Neural progenitor cell (in vitro differentiated cells): ENCODE results near the gene RELB. TPM values are rescaled to one million over a fixed set of nuclear protein-coding genes. Genes with fewer than 3 reads are reported as not detected.
"Not testable (repeated sequence)": the region's sequence is repeated elsewhere in the genome, so short reads cannot be mapped to it uniquely, and the experiment has no call there.

Experiments used
- DNase-seq: peaks from one replicate; pipeline ENCODE4 v3.0.0-alpha.2; 2016; ENCODE audit warnings: low spot score
- H2AFZ ChIP-seq: fragments of 200-600 bp; sonication (generic); replicated peaks from 2 replicates; pipeline ENCODE4 v1.6.1; 2016; ENCODE audit warnings: antibody characterized with exemption
- H3F3A ChIP-seq: fragments of 200-600 bp; sonication (generic); 2 replicates; pipeline ENCODE4 v1.6.1; 2016; ENCODE audit warnings: antibody characterized with exemption, low read depth
- H3K27ac ChIP-seq: fragments of 200-600 bp; sonication (generic); 2 replicates; pipeline ENCODE4 v1.5.1; 2016; ENCODE audit warnings: mild to moderate bottlenecking
- H3K27me3 ChIP-seq: fragments of 200-600 bp; sonication (generic); 2 replicates; pipeline ENCODE4 v1.6.1; 2016; ENCODE audit warnings: mild to moderate bottlenecking, moderate library complexity
- H3K36me3 ChIP-seq: fragments of 200-600 bp; sonication (generic); 2 replicates; pipeline ENCODE4 v1.5.1; 2016
- H3K4me1 ChIP-seq: fragments of 200-600 bp; sonication (generic); 2 replicates; pipeline ENCODE4 v1.6.1; 2016; ENCODE audit warnings: mixed run types
- H3K4me2 ChIP-seq: fragments of 200-600 bp; sonication (generic); 2 replicates; pipeline ENCODE4 v1.6.1; 2016
- H3K4me3 ChIP-seq: fragments of 200-600 bp; sonication (generic); 2 replicates; pipeline ENCODE4 v1.5.1; 2016
- H3K79me2 ChIP-seq: fragments of 200-600 bp; sonication (generic); 2 replicates; pipeline ENCODE4 v1.6.1; 2016; ENCODE audit warnings: low read depth
- H3K9ac ChIP-seq: fragments of 200-600 bp; sonication (generic); 2 replicates; pipeline ENCODE4 v1.6.1; 2016
- H3K9me3 ChIP-seq: fragments of 200-600 bp; sonication (generic); 2 replicates; pipeline ENCODE4 v1.5.1; 2016; ENCODE audit warnings: low read depth
- H4K20me1 ChIP-seq: fragments of 200-600 bp; sonication (generic); 2 replicates; pipeline ENCODE4 v1.6.1; 2016; ENCODE audit warnings: low read depth
- H3K27ac Mint-ChIP-seq: 3 replicates; pipeline ENCODE4 v1.8.0; 2021; ENCODE audit warnings: mixed read lengths
- H3K27me3 Mint-ChIP-seq: 2 replicates; pipeline ENCODE4 v1.8.0; 2022; ENCODE audit warnings: low read depth, mild to moderate bottlenecking, inconsistent platforms, moderate library complexity, mixed read lengths; ENCODE audit not compliant: insufficient read depth
- H3K36me3 Mint-ChIP-seq: 3 replicates; pipeline ENCODE4 v1.8.0; 2021; ENCODE audit warnings: mixed read lengths
- H3K4me1 Mint-ChIP-seq: 3 replicates; pipeline ENCODE4 v1.8.0; 2021; ENCODE audit warnings: mixed read lengths
- H3K4me3 Mint-ChIP-seq: 3 replicates; pipeline ENCODE4 v1.8.0; 2021; ENCODE audit warnings: mild to moderate bottlenecking, moderate library complexity, mixed read lengths
- H3K9me3 Mint-ChIP-seq: 3 replicates; pipeline ENCODE4 v1.8.0; 2020; ENCODE audit warnings: mixed read lengths
- EZH2 ChIP-seq: fragments of 200-600 bp; sonication (generic); IDR thresholded peaks from 2 replicates; pipeline ENCODE4 v1.6.1; 2017; ENCODE audit warnings: antibody characterized with exemption, mild to moderate bottlenecking, moderate library complexity
- EZH2phosphoT487 ChIP-seq: fragments of 200-600 bp; sonication (generic); IDR thresholded peaks from 2 replicates; pipeline ENCODE4 v1.6.1; 2017; ENCODE audit warnings: antibody characterized with exemption
- total RNA-seq: library from RNA; depleted of rRNA; stranded (reverse); fragments of >200 nt; gene quantifications from 2 replicates; pipeline ENCODE4 v1.2.3, GENCODE V29; 2015; ENCODE audit warnings: low replicate concordance
- TF ChIP-seq, protein P1 (sequence below): fragments of 200-600 bp; sonication (generic); IDR thresholded peaks from 2 replicates; pipeline ENCODE4 v1.5.1; 2017; ENCODE audit warnings: antibody characterized with exemption, mild to moderate bottlenecking

RELB gene
- total RNA-seq, 1 donor from 2014 or later: 0.43 TPM

DNA sequence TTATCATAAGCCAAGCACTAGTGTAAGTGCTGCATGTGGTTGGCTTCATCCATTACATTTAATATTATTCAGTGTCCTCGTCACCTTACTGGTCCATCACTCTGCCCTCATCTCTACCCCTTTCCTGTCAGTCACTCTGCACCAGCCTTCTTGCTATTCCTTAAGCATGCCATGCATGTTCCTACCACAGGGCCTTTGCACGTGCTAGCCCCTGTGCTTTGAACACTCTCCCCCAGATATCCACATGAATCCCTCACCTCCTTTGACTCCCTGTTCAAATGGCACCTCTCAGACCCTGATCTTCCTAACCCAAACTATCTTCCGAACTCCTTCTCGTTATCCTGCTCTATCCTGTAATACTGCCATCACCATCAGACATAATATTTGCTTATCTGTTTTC, 3.2 kb upstream of the RELB start:
- no peak overlapping the region for H3K4me2 ChIP-seq
- H3K79me2 ChIP-seq: no peaks in the 10 kb centered on the region
- H3F3A ChIP-seq: peaks cover 20% of the 10 kb centered on the region
- H3K4me3 ChIP-seq: no peak overlapping the region
- peaks cover 9% of the 10 kb centered on the region for H4K20me1 ChIP-seq
- H3K36me3 ChIP-seq: no peaks in the 10 kb centered on the region
- H3K9me3 ChIP-seq: no peaks in the 10 kb centered on the region
- peaks cover 11% of the 10 kb centered on the region for H3K27me3 ChIP-seq
- H3K9me3 Mint-ChIP-seq: no peaks in the 10 kb centered on the region
- H3K27ac Mint-ChIP-seq: no peak overlapping the region
- H3K9ac ChIP-seq: no peak overlapping the region
- no peak for TF ChIP-seq EZH2
- no peaks in the 10 kb centered on the region for H3K36me3 Mint-ChIP-seq
- no peaks in the 10 kb centered on the region for H3K4me1 ChIP-seq
- no peak for DNase-seq
- H3K4me3 Mint-ChIP-seq: peak overlapping the region; percentile 0
- H3K4me1 Mint-ChIP-seq: peaks cover 3% of the 10 kb centered on the region
- no peak overlapping the region for H3K27ac ChIP-seq
- no peak overlapping the region for H2AFZ ChIP-seq
- peaks cover 17% of the 10 kb centered on the region for H3K27me3 Mint-ChIP-seq

DNA sequence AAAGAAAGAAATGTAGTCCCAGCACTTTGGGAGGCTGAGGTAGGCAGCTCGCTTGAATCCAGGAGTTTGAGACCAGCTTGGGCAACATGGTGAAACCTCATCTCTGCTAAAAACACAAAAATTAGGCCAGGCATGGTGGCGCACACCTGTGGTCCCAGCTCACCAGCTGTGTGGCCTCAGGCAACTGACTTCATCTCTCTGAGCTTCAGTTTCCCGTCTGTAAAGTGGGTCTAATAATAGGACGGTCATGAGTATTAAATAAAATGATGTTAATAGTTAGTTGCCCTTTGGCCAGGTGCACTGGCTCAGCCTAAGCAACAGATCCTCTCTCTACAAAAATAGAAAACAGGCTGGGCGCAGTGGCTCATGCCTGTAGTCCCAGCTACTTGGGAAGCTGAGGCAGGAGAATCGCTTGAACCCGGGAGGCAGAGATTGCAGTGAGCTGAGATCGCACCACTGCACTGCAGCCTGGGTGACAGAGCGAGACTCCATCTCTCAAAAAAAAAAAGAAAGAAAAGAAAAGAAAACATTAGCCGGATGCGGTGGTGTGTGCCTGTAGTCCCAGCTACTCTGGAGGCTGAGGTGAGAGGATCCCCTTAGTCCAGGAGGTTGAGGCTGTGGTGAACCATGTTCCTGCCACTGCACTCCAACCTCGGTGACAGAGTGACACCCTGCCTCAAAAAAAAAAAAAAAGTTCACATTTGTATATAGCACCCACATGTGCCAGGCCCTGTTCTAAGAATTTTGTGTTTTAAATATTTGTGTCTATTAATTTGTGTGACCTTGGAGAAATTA, 1.9 kb upstream of the RELB start:
- H3K36me3 Mint-ChIP-seq: not testable (repeated sequence)

DNA sequence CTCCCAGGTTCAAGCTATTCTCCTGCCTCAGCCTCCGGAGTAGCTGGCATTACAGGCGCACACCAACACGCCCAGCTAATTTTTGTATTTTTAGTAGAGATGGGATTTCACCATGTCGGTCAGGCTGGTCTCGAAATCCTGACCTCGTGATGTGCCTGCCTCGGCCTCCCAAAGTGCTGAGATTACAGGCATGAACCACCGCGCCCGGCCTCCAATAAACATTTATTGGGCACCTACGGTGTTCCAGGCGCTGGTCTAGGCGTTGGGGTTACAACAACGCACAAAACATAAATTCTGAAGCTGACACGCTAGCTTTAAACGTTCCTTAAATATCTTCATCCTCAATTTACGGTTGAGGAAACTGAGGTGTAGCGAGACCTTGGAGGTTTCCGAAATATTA, 599 bp upstream of the RELB start:
- H3K27me3 ChIP-seq: peaks cover 11% of the 10 kb centered on the region
- peak overlapping the region; percentile 36 for H3K4me2 ChIP-seq
- Mint-ChIP-seq H3K27me3 (peaks cover 19% of the 10 kb centered on the region), H3K4me3 (peak overlapping the region; percentile 75)
- H3K9me3 ChIP-seq, H2AFZ ChIP-seq, H3K36me3 ChIP-seq, DNase-seq, H3K9ac ChIP-seq, H3K4me1 ChIP-seq, H3K9me3 Mint-ChIP-seq, H3K36me3 Mint-ChIP-seq, H3K27ac Mint-ChIP-seq, H4K20me1 ChIP-seq, H3K27ac ChIP-seq, H3K4me3 ChIP-seq, H3K79me2 ChIP-seq, H3K4me1 Mint-ChIP-seq: not testable (repeated sequence)
- peaks cover 20% of the 10 kb centered on the region for H3F3A ChIP-seq

More for the DNA sequence above, 1.9 kb upstream of the RELB start:
- H3K4me1 Mint-ChIP-seq, H3K9ac ChIP-seq, H3K27ac Mint-ChIP-seq, H3K9me3 Mint-ChIP-seq, H3K9me3 ChIP-seq, H4K20me1 ChIP-seq, H3K27ac ChIP-seq, DNase-seq, H3K36me3 ChIP-seq, H3K4me1 ChIP-seq, H3K4me3 ChIP-seq, H2AFZ ChIP-seq, H3K79me2 ChIP-seq, H3K4me2 ChIP-seq, H3K4me3 Mint-ChIP-seq: not testable (repeated sequence)
- peaks cover 20% of the 10 kb centered on the region for H3F3A ChIP-seq
- H3K27me3 ChIP-seq: peaks cover 11% of the 10 kb centered on the region
- peaks cover 17% of the 10 kb centered on the region for H3K27me3 Mint-ChIP-seq

DNA sequence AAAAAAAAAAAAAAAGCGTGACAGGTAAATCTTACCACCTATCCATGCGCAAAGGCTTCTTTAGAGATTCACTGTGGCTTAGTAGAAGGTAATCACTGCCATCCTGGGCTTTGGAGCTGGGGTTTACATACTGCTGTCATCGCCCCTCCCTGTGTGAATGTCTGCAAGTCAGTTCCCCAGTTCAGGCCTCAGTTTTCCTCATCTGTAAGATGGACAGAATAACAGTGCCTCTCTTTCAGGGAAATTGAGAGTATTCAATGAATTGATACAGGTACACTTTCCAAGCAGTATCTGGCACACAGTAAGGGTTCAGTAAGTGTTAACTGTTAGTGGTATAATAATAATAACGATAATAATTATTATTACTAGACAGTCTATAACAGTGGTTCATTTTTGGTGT, 2.2 kb downstream of the RELB start:
- H3K27ac Mint-ChIP-seq: no peak overlapping the region
- no peak overlapping the region for H3K4me3 Mint-ChIP-seq
- Histone ChIP-seq H3K27me3 (peaks cover 11% of the 10 kb centered on the region), H3K4me1 (no peaks in the 10 kb centered on the region), H3K4me2 (no peak overlapping the region), H3K9me3 (no peaks in the 10 kb centered on the region), H3K36me3 (no peaks in the 10 kb centered on the region), H3K27ac (no peak overlapping the region), H3K4me3 (no peak overlapping the region), H3K9ac (no peak overlapping the region), H3F3A (peaks cover 20% of the 10 kb centered on the region), H4K20me1 (peaks cover 9% of the 10 kb centered on the region), H3K79me2 (no peaks in the 10 kb centered on the region), H2AFZ (no peak overlapping the region)
- peaks cover 14% of the 10 kb centered on the region for H3K27me3 Mint-ChIP-seq
- DNase-seq: no peak
- no peaks in the 10 kb centered on the region for H3K9me3 Mint-ChIP-seq
- no peak for TF ChIP-seq EZH2
- no peak for TF ChIP-seq EZH2phosphoT487
- TF ChIP-seq, protein P1, sequence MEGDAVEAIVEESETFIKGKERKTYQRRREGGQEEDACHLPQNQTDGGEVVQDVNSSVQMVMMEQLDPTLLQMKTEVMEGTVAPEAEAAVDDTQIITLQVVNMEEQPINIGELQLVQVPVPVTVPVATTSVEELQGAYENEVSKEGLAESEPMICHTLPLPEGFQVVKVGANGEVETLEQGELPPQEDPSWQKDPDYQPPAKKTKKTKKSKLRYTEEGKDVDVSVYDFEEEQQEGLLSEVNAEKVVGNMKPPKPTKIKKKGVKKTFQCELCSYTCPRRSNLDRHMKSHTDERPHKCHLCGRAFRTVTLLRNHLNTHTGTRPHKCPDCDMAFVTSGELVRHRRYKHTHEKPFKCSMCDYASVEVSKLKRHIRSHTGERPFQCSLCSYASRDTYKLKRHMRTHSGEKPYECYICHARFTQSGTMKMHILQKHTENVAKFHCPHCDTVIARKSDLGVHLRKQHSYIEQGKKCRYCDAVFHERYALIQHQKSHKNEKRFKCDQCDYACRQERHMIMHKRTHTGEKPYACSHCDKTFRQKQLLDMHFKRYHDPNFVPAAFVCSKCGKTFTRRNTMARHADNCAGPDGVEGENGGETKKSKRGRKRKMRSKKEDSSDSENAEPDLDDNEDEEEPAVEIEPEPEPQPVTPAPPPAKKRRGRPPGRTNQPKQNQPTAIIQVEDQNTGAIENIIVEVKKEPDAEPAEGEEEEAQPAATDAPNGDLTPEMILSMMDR: no peak
- H3K4me1 Mint-ChIP-seq: peaks cover 3% of the 10 kb centered on the region
- no peaks in the 10 kb centered on the region for H3K36me3 Mint-ChIP-seq

DNA sequence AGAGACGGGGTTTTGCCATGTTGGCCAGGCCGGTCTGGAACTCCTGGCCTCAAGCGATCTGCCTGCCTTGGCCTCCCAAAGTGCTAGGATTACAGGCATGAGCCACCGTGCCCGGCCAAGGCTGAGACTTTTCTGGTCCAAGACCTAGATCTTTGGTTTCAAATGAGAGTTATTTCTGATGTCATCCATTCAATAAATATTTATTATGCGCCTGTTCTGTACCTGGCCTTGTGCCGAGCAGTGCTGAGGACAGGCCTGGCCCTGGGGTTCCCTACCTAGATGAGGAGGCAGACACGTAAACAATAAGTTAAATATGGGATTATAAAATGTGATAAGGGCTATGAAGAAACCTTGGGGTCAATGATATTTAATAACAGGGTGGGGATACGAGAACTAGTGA, 4.5 kb downstream of the RELB start:
- no peak for DNase-seq
- Histone ChIP-seq H3K27me3 (no peaks in the 10 kb centered on the region), H3K4me2 (no peak overlapping the region), H3K4me3 (no peak overlapping the region), H3K79me2 (no peaks in the 10 kb centered on the region), H3K36me3 (no peaks in the 10 kb centered on the region), H2AFZ (no peak overlapping the region), H4K20me1 (peaks cover 9% of the 10 kb centered on the region), H3F3A (peaks cover 11% of the 10 kb centered on the region), H3K27ac (no peak overlapping the region), H3K4me1 (no peaks in the 10 kb centered on the region), H3K9ac (no peak overlapping the region), H3K9me3 (no peaks in the 10 kb centered on the region)
- Mint-ChIP-seq H3K4me3 (no peak overlapping the region), H3K36me3 (no peaks in the 10 kb centered on the region), H3K27ac (no peak overlapping the region), H3K4me1 (peaks cover 3% of the 10 kb centered on the region), H3K9me3 (no peaks in the 10 kb centered on the region), H3K27me3 (peaks cover 13% of the 10 kb centered on the region)
- no peak for TF ChIP-seq EZH2
- TF ChIP-seq, protein P1: no peak
- TF ChIP-seq EZH2phosphoT487: no peak
